Brain microvascular endothelial cell (primary cell): ENCODE measurements around the gene POM121L2.

ENCODE experiments used
- DNase-seq: peaks from one replicate; pipeline ENCODE4 v3.0.0-alpha.2; 2020
- H3K27ac ChIP-seq: fragments of 250-450 bp; sonication (Bioruptor Pico); 2 replicates; pipeline ENCODE4 v1.5.1; 2020; ENCODE audit warnings: mild to moderate bottlenecking, moderate library complexity
- H3K27me3 ChIP-seq: fragments of 250-450 bp; sonication (Bioruptor Pico); replicated peaks from 2 replicates; pipeline ENCODE4 v1.5.1; 2020; ENCODE audit warnings: mild to moderate bottlenecking
- H3K36me3 ChIP-seq: fragments of 250-450 bp; sonication (Bioruptor Pico); replicated peaks from 2 replicates; pipeline ENCODE4 v1.5.1; 2020; ENCODE audit warnings: mild to moderate bottlenecking
- H3K4me3 ChIP-seq: 2 replicates; pipeline ENCODE4 v1.5.1; 2011; ENCODE audit warnings: low read depth, mild to moderate bottlenecking, control low read depth, low read length, moderate library complexity
- in situ Hi-C: cut with HindIII; loops from 2 replicates; pipeline ENCODE4 v1.10.0; 2017; ENCODE audit warnings: low sequenced_read_pairs, low pct_ligation_motif_present
- TF ChIP-seq, protein P1 (sequence below): IDR thresholded peaks from 2 replicates; pipeline ENCODE4 v1.5.1; 2011; ENCODE audit warnings: low read depth, mild to moderate bottlenecking, moderate library complexity, low read length, control low read depth, inconsistent platforms; ENCODE audit errors: missing control alignments

POM121L2 gene

GRCh38 chr6:27312146-27312949, at the start of gene POM121L2:
POM121L2 (minus strand) TSS chr6:27312273; CDS start chr6:27312170, 103 bp downstream.
- DNase-seq, result peak; percentile 59
- no peaks in the 10 kb centered on the region for H3K36me3 ChIP-seq
- in situ Hi-C loops, result no loop called here
- H3K27ac ChIP-seq, result no peak within 1 kb of the TSS
- H3K27me3 ChIP-seq, result no peaks in the 10 kb centered on the region
- H3K4me3 ChIP-seq, result peak within 1 kb of the TSS; percentile 57
- TF ChIP-seq, protein P1, sequence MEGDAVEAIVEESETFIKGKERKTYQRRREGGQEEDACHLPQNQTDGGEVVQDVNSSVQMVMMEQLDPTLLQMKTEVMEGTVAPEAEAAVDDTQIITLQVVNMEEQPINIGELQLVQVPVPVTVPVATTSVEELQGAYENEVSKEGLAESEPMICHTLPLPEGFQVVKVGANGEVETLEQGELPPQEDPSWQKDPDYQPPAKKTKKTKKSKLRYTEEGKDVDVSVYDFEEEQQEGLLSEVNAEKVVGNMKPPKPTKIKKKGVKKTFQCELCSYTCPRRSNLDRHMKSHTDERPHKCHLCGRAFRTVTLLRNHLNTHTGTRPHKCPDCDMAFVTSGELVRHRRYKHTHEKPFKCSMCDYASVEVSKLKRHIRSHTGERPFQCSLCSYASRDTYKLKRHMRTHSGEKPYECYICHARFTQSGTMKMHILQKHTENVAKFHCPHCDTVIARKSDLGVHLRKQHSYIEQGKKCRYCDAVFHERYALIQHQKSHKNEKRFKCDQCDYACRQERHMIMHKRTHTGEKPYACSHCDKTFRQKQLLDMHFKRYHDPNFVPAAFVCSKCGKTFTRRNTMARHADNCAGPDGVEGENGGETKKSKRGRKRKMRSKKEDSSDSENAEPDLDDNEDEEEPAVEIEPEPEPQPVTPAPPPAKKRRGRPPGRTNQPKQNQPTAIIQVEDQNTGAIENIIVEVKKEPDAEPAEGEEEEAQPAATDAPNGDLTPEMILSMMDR, result peak; percentile 82

GRCh38 chr6:27359231-27359630, 47.2 kb upstream of the POM121L2 start:
- H3K27me3 ChIP-seq, result no peaks in the 10 kb centered on the region
- no peak for DNase-seq
- no peak overlapping the region for H3K4me3 ChIP-seq
- in situ Hi-C loops, result no loop called here
- TF ChIP-seq, protein P1, result no peak
- no peaks in the 10 kb centered on the region for H3K36me3 ChIP-seq
- H3K27ac ChIP-seq, result no peak overlapping the region

DNA sequence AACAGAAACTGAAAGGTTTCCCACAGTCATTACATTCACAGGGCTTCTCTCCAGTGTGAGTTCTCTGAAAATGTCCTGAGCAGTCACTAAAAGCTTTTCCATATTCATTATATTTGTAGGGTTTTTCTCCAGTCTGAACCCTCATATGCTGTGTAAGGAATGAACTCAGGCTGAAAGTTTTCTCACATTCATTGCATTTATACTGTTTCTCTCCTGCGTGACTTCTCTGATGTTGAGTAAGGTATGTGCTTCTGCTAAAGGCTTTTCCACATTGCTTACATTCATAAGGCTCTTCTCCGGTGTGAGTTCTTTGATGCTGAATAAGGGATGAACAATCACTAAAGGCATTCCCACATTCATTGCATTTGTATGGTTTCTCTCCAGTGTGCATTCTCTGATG, 46.7 kb upstream of the POM121L2 start:
- DNase-seq, result no peak
- H3K27me3 ChIP-seq, result no peaks in the 10 kb centered on the region

DNA sequence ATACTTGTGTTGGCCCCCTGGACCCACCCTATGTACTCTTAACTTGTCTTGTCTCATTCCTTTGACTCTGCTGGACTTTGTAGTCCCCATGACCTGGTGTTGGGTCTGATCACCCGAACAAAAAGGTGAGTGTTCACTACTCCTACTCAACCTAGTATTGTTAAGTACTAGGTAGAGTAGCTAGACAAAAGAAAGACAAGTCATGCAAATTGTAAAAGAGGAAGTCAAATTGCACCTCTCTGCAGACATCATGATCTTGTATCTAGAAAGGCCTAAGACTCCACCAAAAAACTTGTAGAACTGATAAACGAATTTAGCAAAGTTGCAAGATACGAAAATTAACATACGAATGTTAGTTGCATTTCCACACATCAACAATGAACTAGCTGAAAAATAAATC, 40.8 kb upstream of the POM121L2 start:
- H3K36me3 ChIP-seq, result no peaks in the 10 kb centered on the region
- DNase-seq, result no peak
- H3K27ac ChIP-seq, result no peak overlapping the region
- TF ChIP-seq, protein P1, result no peak
- H3K27me3 ChIP-seq, result no peaks in the 10 kb centered on the region
- no peak overlapping the region for H3K4me3 ChIP-seq
- in situ Hi-C loops, result no loop called here

More for the DNA sequence above, 46.7 kb upstream of the POM121L2 start:
- Histone ChIP-seq H3K27ac (no peak overlapping the region), H3K4me3 (no peak overlapping the region), H3K36me3 (no peaks in the 10 kb centered on the region)
- in situ Hi-C loops, result no loop called here
- TF ChIP-seq, protein P1, result no peak

DNA sequence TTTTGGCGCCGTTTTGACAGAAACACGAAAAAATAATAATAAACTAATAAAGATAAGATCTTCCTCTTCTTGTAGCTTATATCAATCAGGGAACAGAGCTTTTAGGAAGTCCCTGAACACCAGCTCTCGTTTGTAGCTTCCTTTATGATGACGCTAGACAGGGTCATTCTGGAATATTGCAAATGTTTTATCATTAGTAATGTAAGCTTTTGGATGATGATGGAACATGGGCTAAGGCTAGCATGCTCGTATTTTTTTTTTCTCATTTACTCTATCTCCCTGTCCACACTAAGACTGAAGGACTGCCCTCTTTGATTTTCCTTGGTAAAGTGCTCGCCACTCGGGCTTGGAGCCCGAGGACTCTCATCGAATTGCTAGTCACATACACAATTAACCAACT, 22.1 kb upstream of the POM121L2 start:
- DNase-seq, result no peak
- no peaks in the 10 kb centered on the region for H3K36me3 ChIP-seq
- in situ Hi-C loops, result no loop called here
- no peaks in the 10 kb centered on the region for H3K27me3 ChIP-seq
- H3K27ac ChIP-seq, result no peak overlapping the region
- TF ChIP-seq, protein P1, result no peak
- no peak overlapping the region for H3K4me3 ChIP-seq
